Activated T-helper 1 cell treated with Interleukin-2 at 50 U/mL for 16 hours (primary cell): ENCODE results near the gene HDGF.
A peak's percentile ranks its signal among the peaks of the same experiment; 100 is the strongest.

Source experiments
- DNase-seq: peaks from one replicate; pipeline ENCODE4 v3.0.0-alpha.2; 2020; ENCODE audit warnings: low read depth

HDGF gene

DNA sequence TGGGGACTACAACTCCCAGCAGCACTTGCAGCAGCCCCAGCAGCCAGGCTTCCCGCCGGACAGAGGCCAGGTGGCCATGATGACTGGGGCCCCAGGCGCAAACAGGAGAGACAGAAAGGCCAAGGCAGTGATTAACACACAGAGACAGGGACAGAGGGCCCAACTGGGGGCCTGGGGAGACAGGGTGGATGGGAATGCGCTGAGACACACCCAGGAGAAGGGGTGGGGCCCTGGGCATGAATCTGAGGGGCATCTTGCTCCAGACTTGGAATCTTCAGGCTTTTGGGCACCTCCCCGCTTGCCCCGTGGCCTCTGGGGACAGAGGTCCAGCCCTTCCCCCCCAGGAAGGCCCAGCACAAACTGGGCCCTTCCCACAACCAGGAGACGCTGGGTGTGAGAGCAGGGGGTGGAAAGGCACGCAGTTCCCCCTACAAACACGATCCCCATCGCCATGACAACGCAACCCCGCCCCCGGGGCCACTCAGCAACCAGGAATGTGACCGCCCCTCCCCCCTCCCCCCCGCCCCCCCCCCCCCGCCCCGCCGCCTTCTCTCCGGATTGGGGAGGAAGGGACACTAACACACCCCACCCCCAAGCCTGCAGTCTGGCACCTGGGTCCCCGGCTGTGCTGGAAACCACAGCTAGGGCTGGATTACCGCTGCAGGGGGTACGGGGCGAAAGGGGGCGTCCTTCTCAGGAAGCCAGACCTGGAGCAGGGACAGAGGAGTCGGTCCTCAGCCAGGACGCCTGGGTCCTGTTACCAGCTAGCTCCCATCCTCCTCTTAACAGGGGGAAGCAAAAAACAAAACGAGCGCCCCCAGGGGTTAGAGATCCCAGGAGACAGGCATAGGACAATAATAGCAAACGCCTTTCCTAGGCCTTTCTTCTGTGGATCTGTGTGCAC is 4.5 kb downstream of the HDGF start:
- DNase-seq, result no peak

DNA sequence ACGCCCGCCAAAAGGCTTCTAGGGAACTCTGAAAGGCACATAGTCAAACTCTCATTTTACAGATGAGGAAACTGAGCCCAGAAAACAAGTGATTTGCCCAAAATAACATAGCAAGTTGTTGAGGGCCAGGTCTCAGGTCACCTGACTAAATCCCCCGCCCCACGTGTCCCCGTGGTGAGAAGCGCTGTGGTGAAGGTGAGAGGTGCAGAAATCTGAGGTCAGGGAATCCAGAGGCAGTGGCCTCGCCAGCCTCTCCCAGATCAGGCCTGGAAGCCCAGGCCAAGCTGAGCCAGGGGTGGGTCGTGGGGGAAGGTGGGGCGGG is 5.1 kb downstream of the HDGF start:
- DNase-seq, result no peak

DNA sequence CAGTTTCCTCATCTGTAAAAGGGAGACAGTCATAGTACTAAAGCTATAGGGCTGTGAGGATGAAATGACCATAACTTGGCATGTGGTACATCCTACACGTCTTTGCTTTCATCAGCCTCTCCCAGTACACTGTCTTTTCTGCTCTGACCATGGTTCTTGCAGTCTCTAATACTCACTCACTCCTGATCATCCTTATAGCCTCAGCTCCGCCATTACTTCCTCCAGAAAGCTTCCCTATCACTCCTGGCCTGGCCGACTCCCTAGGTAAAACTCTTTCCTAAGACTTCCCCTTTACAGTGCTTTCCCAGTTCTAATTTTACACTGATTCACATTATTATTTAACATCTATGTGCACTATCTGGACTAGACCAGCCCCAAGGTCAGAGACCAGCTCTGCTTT is 5.6 kb downstream of the HDGF start:
- no peak for DNase-seq

- DNase-seq, result no peak
These were observed 6.6 kb downstream of the HDGF start for GRCh38 chr1:156744786-156745419.

DNA sequence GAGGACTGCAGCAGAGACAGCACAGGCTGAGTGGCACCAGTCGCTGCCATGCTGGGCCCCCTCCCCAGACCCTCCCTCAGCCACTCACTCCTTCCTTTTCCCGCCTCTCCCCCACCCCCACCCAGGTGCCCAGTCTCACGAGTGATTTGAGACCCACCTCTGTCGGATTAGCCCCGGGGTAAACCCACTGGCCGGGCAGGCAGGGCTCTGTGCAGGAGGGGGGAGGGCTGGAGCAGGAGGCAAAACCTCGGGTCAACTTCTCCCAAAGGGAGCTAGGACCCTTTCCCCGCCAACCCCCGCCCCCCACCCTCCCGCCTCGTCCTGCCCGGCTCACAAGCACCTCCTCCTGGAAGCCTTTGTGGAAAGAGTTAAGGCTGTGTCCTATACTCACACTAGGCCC is 7.1 kb downstream of the HDGF start:
- DNase-seq, result no peak

GRCh38 chr1:156743367-156744302 is 7.8 kb downstream of the HDGF start:
- DNase-seq, result no peak

- DNase-seq, result no peak
These were observed 8.7 kb downstream of the HDGF start for GRCh38 chr1:156742801-156743200.

- DNase-seq, result no peak
These were observed 9.5 kb downstream of the HDGF start for GRCh38 chr1:156742017-156742416.

- DNase-seq, result no peak
These were observed 9.9 kb downstream of the HDGF start for GRCh38 chr1:156741481-156741983.

GRCh38 chr1:156740741-156741480 is 10.6 kb downstream of the HDGF start, which contains the start of gene MRPL24:
Gene MRPL24 (minus strand): TSS chr1:156741088. CDS start chr1:156738704, 2,384 bp downstream.
- DNase-seq, result peak; percentile 94

GRCh38 chr1:156740237-156740740 is 11.2 kb downstream of the HDGF start:
- DNase-seq, result no peak

DNA sequence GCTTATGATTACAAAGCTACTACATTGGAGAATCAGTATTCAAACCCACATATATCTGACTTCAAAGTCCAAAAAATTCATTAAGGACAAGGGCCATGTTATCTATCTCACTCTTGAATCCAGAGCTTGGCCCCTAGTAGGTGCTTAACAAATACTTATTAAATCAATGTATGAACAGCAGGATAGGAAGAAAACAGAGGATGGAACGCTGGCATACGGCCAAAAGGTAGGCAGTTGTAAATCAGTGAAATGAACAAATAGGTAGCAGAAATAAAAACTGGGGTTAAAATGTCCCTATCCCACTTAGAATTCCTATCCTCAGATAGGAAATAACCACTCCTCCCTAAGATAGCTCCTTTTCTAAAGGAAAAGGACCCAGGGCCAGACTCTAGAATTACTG is 12.6 kb downstream of the HDGF start:
- DNase-seq, result no peak

DNA sequence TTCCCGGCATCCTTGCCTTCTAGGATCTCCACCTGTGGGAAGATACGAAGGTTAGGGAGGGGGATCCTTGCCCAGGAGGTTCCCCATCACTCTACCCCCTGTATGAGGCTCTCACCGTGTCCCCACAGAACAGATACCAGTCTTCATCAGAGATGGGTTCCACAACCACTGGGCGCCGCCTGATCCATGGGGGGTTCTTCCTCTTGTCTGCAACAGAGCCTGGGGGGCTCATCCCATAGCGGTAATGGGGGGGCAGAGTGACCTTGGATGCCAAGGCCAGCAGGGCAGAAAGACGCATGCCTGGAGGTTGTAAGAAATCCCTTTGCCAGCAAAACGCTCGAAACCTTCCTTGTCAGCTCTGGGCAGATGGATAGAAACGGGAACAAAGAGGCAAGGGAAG is 13.1 kb downstream of the HDGF start:
- DNase-seq, result no peak

GRCh38 chr1:156733989-156734584 is 17.4 kb downstream of the HDGF start:
- DNase-seq, result no peak

DNA sequence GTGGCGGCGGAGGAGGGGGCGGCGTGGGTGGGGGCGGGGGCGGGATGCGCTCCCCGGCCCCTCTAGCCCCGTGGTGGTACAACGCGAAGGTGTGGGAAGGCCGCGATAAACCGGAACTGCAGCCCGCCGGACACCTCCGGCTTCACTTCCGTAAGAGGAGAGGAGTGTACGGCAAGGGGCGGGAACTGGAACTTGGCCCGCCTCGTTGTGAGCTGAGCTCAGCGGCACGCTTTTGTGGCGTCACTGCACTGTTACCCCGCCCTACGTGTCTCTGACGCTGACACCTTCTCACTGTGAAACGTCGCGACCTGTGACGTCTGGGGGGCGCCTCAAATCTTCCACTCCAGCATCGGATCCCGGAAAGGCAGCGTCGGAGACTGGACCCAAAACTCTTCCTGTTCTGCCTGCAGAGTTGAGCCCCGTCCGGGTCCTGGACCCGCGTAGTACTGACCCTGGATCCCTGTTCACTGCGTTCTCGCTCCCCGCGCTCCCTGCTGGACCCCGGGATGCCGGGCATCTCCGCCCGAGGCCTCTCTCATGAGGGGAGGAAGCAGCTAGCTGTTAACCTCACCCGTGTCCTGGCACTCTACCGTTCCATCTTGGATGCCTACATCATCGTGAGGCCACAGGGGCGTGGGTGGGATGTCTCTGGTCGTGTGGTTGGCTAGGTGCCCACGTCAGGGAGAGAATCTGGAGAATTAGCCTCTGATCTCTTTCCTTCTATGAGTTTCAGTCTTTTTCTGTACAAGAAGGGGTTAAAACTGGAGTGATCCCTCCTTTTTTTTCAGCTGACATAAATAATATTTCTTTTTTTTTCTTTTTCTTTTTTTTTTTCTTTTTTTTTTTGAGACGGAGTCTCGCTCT is 22.6 kb downstream of the HDGF start, which contains the start of gene ISG20L2:
Gene ISG20L2, minus strand, starts transcription at position 168 of the 864 bp plus-strand sequence. CDS start 1,114 bp downstream, outside the sequence.
- DNase-seq, result peak; percentile 85

DNA sequence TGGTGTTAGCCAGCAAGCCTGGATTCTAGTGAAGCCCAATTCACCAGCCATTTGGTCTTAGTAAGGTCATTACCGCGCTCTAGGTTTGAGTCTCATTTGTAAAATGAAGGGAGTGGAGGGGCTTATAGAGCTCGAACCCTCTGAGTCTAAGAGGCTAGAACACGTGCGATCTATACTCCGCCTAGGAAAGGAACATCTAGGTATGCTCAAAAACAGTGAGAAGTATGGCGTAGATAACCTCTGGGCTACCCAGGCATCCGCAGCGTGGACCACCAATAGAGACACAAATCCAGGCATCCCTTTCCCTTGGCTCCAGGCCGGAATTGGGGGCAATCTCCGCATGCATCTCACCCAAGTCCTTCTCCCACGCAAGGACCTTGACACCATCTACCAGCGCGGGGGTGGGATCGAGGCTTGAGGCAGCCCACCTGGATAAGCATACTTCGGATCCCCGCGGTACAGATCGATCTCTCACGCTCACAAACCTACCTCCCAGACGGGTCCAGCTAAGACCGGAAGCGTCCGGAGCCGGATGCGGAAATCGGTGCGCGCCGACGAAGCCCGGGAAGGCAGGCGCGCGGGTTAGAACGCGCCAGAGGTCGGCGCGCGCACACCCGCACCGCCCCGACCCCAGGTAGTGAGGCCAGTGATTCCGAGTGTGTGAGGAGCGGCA is 23.4 kb downstream of the HDGF start, which contains the start of gene METTL25B:
Gene METTL25B, plus strand, starts transcription at position 544 of the 673 bp plus-strand sequence. CDS start 636 bp downstream, outside the sequence.
- DNase-seq, result peak; percentile 61

GRCh38 chr1:156727492-156727891 is 24.0 kb downstream of the HDGF start:
- DNase-seq, result no peak

DNA sequence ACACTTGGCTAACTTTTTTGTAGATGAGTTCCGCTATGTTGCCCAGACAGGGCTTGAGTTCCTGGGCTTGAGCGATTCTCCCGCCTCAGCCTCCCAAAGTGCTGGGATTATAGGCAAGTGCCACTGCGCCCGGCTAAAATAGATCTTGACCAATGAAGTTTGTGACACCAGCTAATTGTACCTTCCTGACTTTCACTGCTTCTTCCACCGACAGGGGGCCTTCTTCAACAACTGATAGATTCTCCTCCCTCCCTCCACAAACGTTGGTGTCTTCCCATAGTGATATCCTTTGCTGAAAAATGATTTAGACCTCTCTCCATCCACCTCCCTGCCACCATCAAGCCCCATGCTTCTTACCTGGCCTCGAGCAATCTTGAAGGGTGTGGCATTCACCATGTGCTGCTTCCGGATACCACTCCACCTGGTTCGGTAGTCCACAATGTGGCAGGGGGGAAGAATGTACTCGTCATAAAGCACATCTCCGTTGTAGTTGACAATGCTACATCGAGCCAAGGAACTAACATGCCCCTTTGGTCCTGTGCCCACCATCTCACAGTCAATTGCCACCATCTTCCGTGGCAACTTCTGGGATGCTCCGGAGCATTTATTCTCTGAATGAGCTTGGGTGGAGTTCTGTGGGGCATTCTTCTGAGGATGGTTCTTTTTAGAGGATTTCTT is 24.8 kb downstream of the HDGF start:
- no peak for DNase-seq
